ENCODE data around the gene KCNJ3. TPM values are rescaled to one million over a fixed set of nuclear protein-coding genes. Genes with fewer than 3 reads are reported as not detected.

Gene KCNJ3
- total RNA-seq, 1 experiment from 2014 or later = 0.31 TPM

- TF ChIP-seq PREB (CRISPR knock-in tag; IDR thresholded peaks at IDR 0.05; ENCODE audit: borderline replicate concordance) = no peak
- no peak for TF ChIP-seq MXD4 (CRISPR knock-in tag; IDR thresholded peaks at IDR 0.05; ENCODE audit: borderline replicate concordance)
- TF ChIP-seq ZBTB21 (CRISPR knock-in tag; IDR thresholded peaks at IDR 0.05; ENCODE audit: borderline replicate concordance) = no peak
Measured at GRCh38 chr2:154827286-154827685, 128.8 kb downstream of the KCNJ3 start (continued).

- Mint-ChIP-seq H3K9me3 (no peaks in the 10 kb centered on the region), H3K4me3 (no peak overlapping the region), H3K36me3 (no peaks in the 10 kb centered on the region), H3K27ac (no peak overlapping the region), H3K27me3 (ENCODE audit: low read depth) (no peaks in the 10 kb centered on the region), H3K4me1 (peaks cover 4% of the 10 kb centered on the region)
- DNase-seq (ENCODE audit: low spot score) (no peak), ATAC-seq (no peak)
- CTCF ChIA-PET = no interaction called here
- TF ChIP-seq ZNF396 (CRISPR knock-in tag; IDR thresholded peaks at IDR 0.05; ENCODE audit: borderline replicate concordance) (no peak), GTF2I (CRISPR knock-in tag; conservative IDR thresholded peaks at IDR 0.05) (no peak), ZNF512 (CRISPR knock-in tag; IDR thresholded peaks at IDR 0.05; ENCODE audit: borderline replicate concordance) (no peak), SMAD4 (CRISPR knock-in tag; IDR thresholded peaks at IDR 0.05) (no peak), KAT7 (CRISPR knock-in tag; IDR thresholded peaks at IDR 0.05; ENCODE audit: borderline replicate concordance) (no peak), OVOL2 (CRISPR knock-in tag; IDR thresholded peaks at IDR 0.05; ENCODE audit: borderline replicate concordance) (no peak), E2F1 (CRISPR knock-in tag; IDR thresholded peaks at IDR 0.05) (no peak), HMGA2 (CRISPR knock-in tag; IDR thresholded peaks at IDR 0.05) (no peak), ATF1 (CRISPR knock-in tag; IDR thresholded peaks at IDR 0.05) (no peak), GRHL2 (CRISPR knock-in tag; IDR thresholded peaks at IDR 0.05; ENCODE audit: insufficient replicate concordance, severe bottlenecking) (no peak), NR1H2 (CRISPR knock-in tag; IDR thresholded peaks at IDR 0.05) (no peak), TEAD4 (CRISPR knock-in tag; IDR thresholded peaks at IDR 0.05) (no peak), ZNF532 (CRISPR knock-in tag; IDR thresholded peaks at IDR 0.05; ENCODE audit: borderline replicate concordance) (no peak), NFE2L1 (CRISPR knock-in tag; IDR thresholded peaks at IDR 0.05) (no peak), ZNF416 (CRISPR knock-in tag; IDR thresholded peaks at IDR 0.05) (no peak), ZNF671 (CRISPR knock-in tag; IDR thresholded peaks at IDR 0.05) (no peak), CREB1 (CRISPR knock-in tag; IDR thresholded peaks at IDR 0.05) (no peak), ZNF317 (CRISPR knock-in tag; IDR thresholded peaks at IDR 0.05; ENCODE audit: borderline replicate concordance, low read depth) (no peak)
- POLR2A ChIA-PET = no interaction called here
Measured at GRCh38 chr2:154832711-154833110, 134.2 kb downstream of the KCNJ3 start.

Measured in WTC11 (cell line).